Umbilical cord (tissue), 2 donors: ENCODE data around the gene CHCHD6. TPM values are rescaled to one million over a fixed set of nuclear protein-coding genes. Genes with fewer than 3 reads are reported as not detected.

Experiments used
- DNase-seq: peaks from one replicate; pipeline ENCODE4 v3.0.0-alpha.2; 2015; ENCODE audit warnings: low spot score
- total RNA-seq: library from RNA; depleted of rRNA; stranded (reverse); fragments of >200 nt; gene quantifications from one replicate; pipeline ENCODE4 v1.2.3, GENCODE V29; 2014; ENCODE audit warnings: low replicate concordance; ENCODE audit not compliant: insufficient read depth

Gene CHCHD6
- total RNA-seq, 1 donor from 2014 or later: 11.8 TPM

DNA sequence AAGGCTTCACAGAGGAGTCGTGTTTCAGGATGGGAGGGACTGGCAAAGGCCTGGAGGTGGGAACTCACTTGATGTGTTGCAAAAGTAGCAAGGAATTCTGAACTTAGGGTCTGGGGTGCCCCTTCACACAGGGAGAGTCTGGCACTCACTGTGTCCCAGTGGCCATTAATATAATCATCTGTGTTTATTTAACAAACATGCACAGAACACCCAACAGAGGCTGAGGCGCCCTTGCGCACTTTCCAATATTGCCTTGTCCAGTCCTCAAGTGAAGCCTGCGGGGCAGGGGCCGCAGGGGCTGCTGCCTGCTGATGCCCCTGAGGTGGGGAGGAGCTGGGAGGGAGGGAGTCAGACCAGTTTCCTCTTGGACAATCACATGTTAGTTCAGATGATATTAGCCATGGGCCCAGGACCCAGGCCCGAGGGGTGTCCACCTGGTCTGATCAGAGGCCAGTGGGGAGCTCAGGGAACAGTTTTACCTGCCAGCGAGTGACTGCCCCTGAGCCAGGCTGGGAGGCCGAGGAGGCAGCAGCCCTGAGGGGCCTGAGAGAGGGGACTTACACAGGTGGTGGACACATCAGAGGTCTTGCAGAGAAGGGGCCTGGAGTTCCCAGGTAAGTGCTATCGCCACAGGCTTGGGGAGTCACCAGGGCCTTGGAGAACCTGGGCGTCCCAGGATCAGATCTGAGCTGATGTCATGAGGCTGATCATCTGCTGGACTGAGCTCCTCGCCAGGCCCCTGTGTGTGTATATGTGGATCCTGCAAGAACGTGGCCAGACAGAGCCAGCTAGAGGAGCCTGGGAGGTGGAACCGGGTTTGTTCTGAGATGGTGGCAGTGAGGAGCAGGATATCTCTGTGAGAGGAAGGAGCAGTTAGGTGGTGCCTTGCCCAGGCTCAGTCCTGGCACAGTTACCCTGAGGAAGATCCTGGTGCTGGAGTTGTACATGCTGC is 35.3 kb upstream of the CHCHD6 start:
- DNase-seq: no peak

DNA sequence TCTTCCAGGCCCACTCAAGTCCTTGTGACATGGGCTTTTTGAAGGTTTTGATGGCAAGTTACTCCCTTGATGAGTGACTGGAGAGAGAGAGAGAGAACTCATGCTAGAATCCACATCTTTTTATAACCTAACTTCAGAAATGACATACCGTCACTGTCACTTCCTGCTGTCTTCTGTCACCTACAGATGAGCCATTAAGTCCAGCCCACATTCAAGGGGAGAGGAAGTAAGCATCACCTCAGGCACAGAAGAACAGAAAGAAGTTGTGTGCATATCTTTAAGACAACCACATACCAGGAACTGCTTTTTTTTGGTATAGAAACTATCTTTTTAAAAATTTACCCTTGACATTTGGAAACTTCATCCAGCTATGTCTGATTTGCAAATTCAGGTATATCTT is 32.5 kb upstream of the CHCHD6 start:
- DNase-seq: no peak

DNA sequence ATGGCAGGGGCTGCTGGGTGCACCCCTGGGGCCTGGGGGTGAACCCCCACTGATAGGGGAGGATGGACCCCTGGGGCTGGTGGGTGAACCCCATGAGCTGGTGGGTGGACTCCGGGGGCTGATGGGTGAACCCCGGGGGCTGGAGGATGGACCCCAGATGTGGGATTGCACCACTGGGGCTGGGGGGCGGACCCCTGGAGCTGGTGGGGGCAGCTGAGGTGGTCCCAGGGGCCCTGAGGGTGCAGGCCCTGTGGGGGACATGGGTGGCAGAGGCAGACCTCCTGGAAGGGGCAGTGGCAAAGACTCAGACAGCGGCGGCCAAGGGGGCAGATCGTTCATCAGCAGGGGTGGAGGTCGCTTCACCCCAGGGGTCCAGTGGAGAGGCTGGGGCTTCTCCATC is 31.7 kb upstream of the CHCHD6 start:
- no peak for DNase-seq

DNA sequence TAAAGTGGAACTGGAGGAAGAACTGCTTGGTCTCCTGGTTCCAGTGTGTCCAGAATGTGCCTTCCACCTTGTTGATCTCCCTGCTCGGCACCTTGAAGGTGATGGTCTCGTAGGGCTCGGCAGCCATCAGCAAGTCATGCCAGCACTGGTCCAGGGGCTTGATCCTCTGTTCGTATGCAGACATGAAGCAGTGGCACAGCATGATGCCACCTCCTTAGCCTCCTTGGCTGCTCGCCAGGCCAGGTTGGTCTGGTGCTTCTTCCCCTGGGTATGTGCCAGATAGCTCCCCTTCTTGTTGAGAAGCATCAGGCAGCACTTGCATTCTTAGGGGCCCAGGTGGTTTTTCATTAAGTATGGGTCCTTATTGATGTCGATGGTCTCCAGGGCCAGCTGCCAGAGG is 31.3 kb upstream of the CHCHD6 start:
- DNase-seq: no peak

DNA sequence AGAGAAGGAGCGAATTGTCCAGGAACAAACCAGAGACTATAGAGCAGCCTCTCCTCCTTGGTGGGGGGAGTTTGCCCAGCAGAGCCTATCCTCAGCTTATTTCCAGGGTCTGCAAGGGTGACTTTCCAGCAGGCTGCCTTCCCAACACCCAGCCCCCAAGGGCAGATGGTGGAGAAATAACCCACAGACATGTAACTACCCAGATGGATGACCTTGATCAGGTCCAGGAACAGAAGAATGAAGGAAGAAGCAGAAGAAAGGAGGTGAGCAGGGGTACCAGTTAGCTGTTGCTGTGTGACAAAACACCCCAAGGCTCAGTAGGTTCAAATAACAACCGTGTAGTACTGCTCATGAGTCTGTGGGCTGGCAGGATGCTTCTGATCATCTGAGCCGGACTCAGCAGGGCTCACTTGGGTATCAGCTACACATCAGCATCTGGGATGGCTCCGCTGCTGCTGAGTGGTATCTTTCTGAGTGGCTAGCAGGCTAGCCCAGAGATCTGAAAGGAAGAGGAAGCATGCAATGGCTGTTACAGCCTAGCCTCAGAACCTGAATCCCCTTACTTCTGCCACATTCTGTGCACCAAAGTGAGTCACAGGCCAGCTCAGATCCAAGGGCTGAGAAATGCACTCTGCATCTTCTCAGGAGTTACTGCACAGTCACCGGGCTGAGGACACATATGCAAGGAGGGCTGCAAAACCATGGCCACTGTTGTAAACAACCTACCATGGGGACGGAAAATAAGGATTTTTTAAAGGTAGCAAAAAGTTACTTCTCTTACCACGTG is 26.9 kb upstream of the CHCHD6 start:
- DNase-seq: no peak

DNA sequence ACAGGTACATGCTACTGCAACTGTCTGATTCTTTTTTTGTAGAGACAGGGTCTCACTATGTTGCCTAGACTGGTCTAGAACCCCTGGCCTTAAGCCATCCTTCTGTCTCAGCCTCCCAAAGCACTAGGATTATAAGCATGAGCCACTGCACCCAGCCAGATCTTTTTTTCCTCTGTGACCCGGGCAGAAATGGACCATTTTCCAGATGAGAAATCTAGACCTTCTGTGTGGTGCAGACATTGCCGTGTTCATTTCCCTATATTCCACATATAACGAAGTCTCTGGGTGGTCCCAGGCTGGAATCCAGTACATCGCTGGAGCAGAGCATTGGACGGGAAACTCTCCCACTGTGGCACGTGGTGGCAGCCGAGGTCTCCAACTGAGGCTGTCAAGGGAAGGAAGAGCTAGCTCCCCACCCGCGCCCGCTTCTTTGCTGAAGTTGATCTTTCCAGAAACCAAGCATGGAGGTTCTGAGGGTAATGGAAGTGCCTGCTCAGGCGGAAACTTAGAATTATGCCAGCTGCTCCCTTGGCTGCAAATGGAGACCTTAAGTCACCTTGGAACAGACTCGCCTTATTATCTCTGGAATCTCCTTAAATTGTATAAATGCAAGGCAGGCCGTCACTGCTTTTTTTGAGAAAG is 26.1 kb upstream of the CHCHD6 start:
- DNase-seq: no peak

DNA sequence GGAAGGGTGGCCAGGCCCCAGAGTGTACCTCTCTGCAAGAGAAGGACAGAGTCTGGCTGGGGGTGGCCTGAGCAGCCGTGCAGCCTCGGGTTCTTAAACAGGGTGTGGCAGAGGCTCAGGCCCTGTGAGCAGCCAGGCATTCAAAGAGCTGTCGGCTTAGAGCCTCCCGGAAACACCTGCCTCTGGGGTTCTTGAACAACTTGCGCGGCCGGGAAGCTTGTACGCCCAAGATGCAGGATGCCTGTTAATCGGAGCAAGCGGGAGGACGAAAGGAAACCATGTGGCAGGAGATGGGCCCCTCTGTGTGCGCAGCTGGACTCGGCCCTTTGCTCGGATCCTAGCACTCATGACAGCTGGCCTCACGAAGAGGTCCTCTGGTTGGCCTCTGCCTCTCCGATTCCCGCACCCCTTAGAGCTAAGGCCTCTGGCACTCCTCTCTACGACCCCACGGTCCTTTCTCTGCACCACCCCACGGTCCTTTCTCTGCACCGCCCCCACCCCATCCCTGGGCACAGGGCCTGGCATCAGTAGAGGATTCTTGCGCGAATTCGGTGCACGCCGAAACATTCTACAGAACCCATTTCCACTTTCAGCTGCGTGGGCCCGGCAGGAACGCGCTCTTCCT is 25.2 kb upstream of the CHCHD6 start:
- DNase-seq: no peak

DNA sequence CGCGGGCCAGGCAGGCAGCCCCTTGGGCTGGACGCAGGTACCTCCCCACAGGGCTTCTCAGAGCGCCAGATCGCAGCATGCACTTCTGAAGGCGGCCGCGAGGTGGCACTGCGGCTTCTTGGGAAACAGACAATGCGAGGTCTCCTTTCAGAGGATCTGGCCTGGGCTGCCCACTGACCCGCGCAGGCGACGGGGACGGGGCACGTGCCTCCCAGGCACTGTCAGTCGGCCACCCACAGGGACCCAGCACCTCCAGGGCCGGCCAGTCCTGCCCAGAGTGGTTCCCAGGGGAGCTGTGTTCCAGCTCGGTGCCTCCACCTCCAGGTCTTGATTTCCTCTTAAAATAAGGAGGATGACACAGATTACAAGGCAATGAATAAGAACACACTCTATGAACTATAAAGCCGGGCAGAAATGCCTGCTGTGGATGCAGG is 24.7 kb upstream of the CHCHD6 start:
- DNase-seq: peak; percentile 74

DNA sequence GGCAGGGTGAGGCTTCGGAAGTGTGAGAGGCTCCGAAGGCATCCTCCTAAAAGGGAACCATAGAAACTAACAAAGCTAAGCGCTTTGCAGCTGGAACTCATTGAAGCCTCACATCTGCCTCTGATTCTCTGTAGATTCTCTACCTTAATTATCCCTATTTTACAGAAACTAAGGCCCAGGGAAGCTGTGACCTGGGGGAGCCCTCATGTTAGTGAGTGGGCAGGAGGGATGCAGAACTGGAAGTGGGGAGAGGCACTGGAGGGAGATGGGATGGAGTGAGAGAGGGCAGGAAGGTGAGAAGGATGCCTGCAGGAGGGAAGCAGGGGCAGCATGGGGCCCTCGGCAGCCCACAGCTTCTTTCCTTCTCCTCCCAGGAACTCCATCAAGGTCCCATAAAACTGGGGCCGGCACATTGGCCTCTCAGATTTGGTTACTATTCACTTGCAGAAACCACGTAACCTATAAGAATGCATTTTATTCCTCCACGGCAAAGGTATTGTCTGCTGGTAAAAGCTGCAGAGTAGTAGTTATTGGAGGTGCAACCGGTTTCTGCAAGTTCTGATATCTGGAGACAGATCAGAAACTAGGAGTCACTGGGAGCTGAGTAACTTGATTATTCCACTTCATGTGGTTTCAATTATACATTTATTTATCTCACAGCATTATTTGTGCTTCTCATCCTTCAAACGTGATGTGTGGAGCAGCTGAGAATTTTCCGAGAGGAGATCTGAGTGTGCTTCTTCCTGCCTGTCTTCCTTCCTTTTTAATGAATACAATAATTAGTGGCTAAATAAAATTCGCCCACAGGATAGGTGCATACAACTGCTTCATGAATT is 24.0 kb upstream of the CHCHD6 start:
- DNase-seq: peak; percentile 5

DNA sequence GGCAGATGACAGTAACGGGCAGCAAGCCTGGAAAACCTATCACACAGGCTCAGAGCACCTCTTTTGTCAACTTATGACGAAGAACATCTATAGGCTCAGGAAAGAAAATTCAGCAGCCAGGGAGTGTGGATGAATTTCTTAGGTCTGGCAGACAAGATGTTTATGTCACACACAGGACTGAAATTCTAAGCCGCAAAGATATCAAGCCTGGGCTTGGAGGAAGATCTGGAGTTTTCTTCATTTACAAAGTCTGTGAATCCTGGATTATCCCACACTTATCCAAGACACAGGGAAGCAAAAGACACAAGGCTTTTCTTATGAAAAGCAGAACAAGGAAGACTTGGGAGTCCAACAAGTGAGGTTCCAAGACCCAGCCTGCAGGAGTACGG is 23.4 kb upstream of the CHCHD6 start:
- peak; percentile 13 for DNase-seq

DNA sequence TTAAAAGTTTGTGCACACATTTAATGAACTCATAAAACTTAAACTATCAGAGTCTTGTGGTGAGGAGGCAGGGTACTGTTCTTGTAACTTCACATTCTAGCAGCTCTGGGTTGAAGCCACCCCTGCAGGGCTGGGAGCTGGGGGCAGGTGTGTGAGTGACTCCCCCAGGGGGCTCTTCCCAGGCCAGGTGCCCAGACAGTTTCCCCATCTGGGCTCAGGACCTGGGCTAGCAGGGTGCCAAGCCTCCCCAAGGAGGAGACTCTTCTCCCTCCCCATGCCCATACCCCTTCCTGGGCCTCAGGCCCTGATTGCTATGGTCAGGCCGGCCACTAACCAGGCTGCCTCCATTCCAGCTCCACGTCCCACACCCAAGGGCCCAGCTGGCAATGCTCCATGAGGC is 22.0 kb upstream of the CHCHD6 start:
- DNase-seq: no peak

DNA sequence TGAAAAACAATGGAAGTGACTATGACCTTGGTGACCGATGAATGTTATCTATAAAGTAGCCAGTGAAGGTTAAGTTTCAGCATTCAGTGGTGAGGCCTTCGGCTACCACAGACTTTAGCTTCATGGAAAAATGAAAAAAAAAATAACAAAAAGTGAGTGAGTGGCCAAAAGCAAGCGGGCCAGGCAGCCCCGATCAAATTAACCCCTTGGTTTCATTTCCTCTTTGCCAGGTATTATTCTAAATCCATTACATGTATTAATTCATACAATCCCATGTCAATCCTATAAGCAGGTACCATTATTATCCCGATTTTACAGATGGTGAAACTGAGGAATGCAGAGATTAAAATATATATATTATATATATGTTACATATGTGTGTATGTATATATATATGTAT is 21.0 kb upstream of the CHCHD6 start:
- no peak for DNase-seq

DNA sequence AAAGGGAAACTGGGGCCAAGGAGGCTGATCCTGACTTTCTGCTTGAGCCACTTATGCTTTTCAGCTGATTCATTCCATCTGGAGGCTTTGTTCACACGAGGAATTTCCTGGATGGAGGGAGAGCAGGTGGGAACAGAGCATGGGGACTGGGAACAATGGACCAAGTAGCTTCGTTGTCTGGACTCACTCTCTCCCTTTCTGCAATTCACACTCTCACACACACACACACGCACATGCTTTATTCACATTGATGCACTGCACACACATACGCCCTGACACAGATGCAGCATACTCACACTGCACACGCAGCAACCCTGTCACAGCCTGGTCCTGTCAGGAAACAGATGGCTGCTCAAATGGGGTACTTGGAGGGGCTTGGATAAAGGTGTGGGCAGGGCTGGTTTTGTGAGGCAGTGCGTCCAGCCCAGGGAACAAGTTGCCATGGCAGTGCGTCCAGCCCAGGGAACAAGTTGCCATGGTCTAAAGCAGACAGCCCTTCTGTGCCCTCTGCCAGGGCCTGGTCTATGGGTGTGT is 19.8 kb upstream of the CHCHD6 start:
- DNase-seq: no peak

DNA sequence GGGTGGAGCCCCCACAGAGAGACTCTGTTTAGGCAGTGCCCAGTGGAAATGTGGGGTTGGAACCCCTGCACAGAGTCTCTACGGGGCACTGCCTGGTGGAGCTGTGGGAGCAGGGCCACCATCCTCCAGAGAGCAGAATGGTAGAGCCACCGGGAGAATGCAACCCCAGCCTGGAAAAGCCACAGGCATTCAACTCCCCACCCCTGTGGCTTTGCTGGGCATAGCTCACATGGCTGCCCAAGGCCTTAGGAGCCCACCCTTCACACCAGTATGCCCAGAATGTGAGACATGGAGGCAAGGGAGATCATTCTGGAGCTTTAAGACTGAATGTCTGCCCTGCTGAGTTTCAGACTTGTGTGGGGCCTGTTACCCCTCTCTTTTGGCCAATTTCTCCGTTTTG is 19.0 kb upstream of the CHCHD6 start:
- DNase-seq: no peak

DNA sequence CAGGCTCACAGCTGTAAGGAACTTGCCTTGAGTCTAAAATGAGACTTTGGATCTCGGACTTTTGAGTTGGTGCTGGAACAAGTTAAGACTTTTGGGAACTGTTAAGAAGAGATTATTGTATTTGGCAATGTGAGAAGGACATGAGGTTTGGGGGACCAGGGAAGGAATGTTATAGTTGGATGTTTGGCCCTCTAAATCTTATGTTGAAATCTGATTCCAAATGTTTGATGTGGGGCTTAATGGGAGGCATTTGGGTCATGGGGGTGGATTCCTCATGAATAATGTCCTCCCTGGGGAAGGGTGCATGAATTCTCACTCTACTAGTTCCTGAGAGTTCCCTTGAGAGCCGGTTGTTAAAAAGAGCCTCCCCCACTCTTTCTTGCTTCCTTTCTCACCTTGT is 18.5 kb upstream of the CHCHD6 start:
- no peak for DNase-seq

DNA sequence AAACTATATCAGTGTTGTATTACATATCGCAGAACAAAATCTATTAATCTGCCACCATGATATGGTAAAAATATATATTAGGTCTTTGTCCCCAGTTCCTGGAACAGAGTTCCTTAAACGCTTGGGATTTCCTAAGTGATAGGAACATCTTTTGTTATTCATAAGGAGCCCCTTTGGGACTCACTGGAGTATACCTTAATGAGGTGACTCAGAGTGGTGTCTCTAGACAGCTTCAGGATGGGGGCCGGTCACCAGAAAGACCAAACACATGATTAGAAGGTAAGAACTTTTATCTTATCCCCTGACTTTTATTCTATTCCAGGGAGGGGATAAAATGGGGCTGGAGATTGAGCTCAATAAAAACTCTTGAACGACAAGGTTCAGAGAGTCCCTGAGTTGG is 12.3 kb upstream of the CHCHD6 start:
- DNase-seq: no peak

DNA sequence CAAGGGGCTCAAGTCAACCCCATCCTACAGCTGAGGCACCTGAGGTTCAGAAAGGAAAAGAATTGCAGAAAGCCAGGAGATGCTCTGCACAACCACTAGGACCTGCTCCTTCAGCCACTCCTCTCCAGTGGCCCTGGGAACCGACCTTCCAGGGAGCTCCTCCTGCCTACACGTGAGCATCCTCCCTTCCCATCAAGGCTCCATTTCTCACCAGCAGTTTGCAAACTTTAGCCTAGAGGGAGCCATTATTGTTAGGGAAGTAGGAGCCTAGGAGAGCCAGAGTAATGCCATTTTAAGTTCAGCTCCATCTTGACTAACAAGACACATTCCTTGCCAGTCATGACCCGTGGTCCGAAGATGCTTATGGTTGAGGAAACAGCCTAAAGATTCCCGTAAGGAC is 11.2 kb upstream of the CHCHD6 start:
- DNase-seq: no peak

DNA sequence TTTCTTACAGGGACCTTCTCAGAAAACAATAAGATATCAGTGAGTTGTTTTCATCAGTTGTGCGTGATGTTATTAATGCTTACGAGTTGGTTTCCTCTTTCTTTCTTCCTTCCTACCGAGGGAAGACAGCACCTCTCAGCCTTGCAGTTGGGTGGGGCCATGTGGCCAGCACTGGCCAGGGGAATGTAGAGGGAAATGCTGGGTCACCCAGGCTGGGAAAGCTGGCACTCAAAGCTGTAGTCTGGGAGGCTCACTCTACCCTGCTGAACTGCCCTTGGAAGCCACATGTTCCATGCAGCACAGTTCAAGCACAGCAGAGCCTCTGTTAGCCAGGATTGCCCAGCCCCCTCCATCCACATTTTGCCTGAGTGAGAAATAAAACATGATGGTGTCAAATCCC is 10.1 kb upstream of the CHCHD6 start:
- no peak for DNase-seq

DNA sequence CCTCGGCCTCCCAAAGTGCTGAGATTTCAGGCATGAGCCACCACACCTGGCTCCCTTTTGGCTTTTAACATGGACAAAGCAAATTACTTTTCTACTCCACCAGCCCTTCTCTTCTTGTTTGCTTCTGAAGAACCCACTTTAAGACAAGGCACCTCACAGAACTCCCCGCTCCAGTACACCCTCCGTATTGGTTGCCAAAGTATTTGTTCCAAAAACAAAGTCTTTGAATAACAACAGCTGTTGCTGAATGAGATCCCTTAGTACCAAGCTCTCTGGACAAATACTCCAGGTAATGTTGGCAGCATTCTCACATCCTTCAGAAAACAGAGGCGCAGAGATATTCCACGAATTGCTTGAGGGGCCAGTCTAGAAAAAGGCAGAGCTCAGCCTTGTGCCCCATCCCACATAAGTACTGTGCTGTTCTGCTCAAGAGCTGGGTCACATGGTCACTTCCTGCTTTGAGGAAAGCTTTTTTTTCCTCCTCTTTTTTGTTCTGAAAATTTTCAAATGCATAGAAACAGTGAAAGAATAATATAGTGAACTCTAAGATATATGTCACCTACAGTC is 7.3 kb upstream of the CHCHD6 start:
- no peak for DNase-seq

DNA sequence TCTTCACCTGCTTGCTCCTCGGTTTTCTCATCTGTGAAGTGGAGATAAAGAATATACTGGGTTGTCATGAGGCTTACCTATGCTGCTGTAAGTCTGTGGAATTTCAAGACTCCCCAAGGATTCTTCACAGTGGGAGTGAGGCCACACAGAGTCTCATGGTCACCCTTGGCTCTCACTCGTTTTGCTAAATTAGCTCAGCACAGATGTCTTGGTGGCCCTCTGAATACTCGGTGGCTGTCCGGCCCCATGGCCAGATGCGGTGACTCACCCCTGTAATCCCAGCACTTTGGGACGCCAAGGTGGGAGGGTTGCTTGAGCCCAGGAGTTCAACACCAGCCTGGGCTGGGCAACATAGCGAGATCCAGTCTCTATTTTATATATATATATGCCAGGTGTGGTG is 5.0 kb upstream of the CHCHD6 start:
- no peak for DNase-seq
